Hippocampal formation (tissue), 2 donors: ENCODE data around the gene TREML2.
"Not testable (repeated sequence)": the region's sequence is repeated elsewhere in the genome, so short reads cannot be mapped to it uniquely, and the experiment has no call there.

ENCODE experiments used
- DNase-seq, 2 donors: peaks; one replicate each; lab custom pipeline; 2025; lab: John Stamatoyannopoulos, UW

The TREML2 gene

GRCh38 chr6:41208439-41209106 is 7.6 kb upstream of the TREML2 start:
- DNase-seq: no peak

- DNase-seq: no peak
Observed at GRCh38 chr6:41204156-41204555, 3.2 kb upstream of the TREML2 start.

- DNase-seq: no peak
Observed at GRCh38 chr6:41201764-41202173, 820 bp upstream of the TREML2 start.

GRCh38 chr6:41200296-41200900 is 551 bp downstream of the TREML2 start:
- no peak for DNase-seq

- DNase-seq: no peak
Observed at GRCh38 chr6:41199552-41200246, 1.2 kb downstream of the TREML2 start.

- no peak for DNase-seq
Observed at GRCh38 chr6:41197234-41197633, 3.7 kb downstream of the TREML2 start.

GRCh38 chr6:41194386-41194785 is 6.6 kb downstream of the TREML2 start:
- DNase-seq: no peak

GRCh38 chr6:41193884-41194283 is 7.1 kb downstream of the TREML2 start:
- no peak for DNase-seq

GRCh38 chr6:41193171-41193734 is 7.7 kb downstream of the TREML2 start:
- DNase-seq: no peak

GRCh38 chr6:41191569-41191968 is 9.4 kb downstream of the TREML2 start:
- no peak for DNase-seq

GRCh38 chr6:41190791-41191190 is 10.2 kb downstream of the TREML2 start:
- DNase-seq: no peak

GRCh38 chr6:41189967-41190366 is 11.0 kb downstream of the TREML2 start:
- DNase-seq: no peak

GRCh38 chr6:41189046-41189445 is 11.9 kb downstream of the TREML2 start:
- not testable (repeated sequence) for DNase-seq

- no peak for DNase-seq
Observed at GRCh38 chr6:41187924-41188886, 12.7 kb downstream of the TREML2 start.

GRCh38 chr6:41186031-41186562 is 14.9 kb downstream of the TREML2 start:
- DNase-seq: no peak

- DNase-seq: no peak
Observed at GRCh38 chr6:41184761-41185160, 16.2 kb downstream of the TREML2 start.

GRCh38 chr6:41182069-41183034 is 18.6 kb downstream of the TREML2 start:
- no peak for DNase-seq

- DNase-seq: no peak
Observed at GRCh38 chr6:41181566-41181965, 19.4 kb downstream of the TREML2 start.

GRCh38 chr6:41179163-41179562 is 21.8 kb downstream of the TREML2 start:
- DNase-seq: no peak

- no peak for DNase-seq
Observed at GRCh38 chr6:41177695-41178094, 23.3 kb downstream of the TREML2 start.
